HG02938 (cell line): ENCODE measurements around the gene ZNF493.

ENCODE experiments used
- ATAC-seq: cut with Tn5 transposase; IDR thresholded peaks from one replicate; pipeline ENCODE4 v1.9.1; 2021; ENCODE audit warnings: mild to moderate bottlenecking, moderate library complexity; ENCODE audit not compliant: unreplicated experiment

ZNF493 gene

DNA sequence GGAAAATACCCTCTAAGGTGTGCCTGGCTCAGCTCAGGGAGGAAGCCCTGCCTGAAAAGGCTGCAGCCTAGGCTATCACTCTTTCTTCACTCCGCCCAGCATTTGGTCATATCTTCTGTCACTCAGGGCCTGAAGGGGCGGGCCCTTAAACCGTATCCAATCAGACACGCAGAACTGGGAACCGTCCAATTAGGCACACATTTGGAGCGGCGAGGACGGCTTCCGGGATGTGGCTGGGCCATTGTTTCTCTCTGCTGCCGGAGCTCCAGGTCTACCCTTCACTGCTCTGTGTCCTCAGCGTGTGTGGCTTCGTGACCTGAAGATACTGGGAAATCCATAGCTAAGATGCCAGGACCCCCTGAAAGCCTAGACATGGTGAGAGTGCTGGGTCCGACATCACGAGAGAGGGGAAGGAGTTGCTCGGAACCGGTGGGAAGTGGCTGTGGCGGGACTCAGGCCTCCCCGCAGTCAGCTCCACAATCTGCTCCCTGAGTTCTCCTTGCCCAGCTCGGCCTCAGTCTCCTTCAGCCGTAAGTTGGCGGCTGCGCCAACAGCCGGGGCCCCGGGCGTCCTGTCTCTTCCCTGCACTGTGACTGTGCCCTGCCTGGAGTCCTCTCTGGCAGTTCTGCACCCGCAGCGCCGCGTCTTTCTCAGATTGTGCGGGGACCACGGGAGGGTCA, at the start of gene ZNF493:
ZNF493 (plus strand) TSS at position 241 of the 680 bp plus-strand sequence; CDS start at position 346, 105 bp downstream.
- peak; percentile 99 for ATAC-seq

DNA sequence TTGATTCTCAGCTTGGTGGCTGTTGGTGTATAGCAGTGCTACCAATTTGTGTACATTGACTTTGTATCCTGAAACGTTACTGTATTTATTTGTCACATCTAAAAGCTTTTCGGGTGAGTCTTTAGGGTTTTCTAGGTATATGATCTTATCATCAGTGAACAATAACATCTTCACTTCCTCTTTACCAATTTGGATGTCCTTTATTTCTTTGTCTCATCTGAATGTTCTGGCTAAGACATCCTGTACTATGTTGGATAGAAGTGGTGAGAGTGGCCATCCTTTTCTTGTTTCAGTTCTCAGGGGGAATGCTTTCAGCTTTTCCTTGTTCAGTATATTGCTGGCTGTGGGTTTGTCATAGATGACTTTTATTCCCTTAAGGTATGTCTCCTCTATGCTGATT, 44.1 kb upstream of the ZNF493 start:
- no peak for ATAC-seq

DNA sequence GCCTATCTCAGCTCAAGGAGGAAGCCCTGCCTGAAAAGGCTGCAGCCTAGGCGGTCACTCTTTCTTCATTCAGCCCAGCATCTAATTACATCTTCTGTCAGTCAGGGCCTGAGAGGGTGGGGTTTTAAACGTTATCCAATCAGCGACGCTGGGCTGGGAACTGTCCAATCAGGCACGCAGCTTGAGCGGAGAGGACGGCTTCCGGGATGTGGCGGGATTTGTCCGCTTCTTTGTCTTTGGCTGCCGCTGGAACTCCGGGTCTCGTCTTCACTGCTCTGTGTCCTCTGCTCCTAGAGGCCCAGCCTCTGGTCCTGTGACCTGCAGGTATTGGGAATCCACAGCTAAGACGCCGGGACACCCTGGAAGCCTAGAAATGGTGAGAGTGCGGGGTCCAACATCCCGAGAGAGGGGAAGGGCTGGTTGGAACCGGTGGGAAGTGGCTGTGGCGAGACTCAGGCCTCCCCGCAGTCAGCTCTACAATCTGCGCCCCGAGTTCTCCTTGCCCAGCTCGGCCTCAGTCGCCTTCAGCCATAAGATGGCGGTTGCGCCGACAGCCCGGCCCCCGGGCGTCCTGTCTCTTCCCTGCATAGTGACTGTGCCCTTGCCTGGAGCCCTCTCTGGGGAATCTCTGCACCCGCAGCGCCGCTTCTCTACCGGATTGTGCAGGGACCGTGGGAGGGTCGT, 38.0 kb upstream of the ZNF493 start, which contains the start of gene ZNF738:
ZNF738 (plus strand) TSS at position 233 of the 684 bp plus-strand sequence; CDS start at position 374, 141 bp downstream.
- peak; percentile 94 for ATAC-seq

DNA sequence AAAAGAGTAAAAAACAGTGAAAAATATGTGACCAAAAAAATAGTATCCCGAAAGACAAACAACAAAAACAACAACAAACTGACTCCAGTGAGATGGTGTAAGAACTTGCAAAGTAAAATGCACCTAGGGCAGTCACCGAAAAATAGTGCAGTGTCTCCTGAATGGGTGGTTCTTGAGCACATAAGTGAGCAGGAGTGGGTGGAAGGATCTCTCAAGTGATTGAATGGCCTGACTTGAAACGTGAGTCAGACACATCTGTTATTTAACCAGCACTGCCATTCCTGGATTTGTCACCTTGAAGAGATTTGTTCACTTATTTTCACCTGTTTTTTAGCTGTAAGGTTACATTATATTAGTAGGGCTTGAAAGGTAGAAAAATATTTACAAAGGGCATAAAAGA, 34.6 kb upstream of the ZNF493 start:
- ATAC-seq: no peak

DNA sequence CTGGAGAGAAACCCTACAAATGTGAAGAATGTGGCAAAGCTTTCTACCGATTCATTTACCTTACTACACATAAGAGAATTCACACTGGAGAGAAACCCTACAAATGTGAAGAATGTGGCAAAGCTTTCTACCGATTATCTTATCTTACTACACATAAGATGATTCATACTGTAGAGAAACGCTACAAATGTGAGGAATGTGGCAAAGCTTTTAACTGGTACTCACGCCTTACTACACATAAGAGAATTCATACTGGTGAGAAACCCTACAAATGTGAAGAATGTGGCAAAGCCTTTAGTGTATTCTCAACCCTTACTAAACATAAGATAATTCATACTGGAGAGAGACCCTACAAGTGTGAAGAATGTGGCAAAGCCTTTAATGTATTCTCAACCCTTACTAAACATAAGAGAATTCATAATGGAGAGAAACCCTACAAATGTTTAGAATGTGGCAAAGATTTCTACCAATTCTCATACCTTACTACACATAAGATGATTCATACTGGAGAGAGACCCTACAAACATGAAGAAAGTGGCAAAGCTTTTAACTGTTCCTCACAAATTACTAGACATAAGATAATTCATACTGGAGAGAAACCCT, 12.9 kb upstream of the ZNF493 start:
- no peak for ATAC-seq

DNA sequence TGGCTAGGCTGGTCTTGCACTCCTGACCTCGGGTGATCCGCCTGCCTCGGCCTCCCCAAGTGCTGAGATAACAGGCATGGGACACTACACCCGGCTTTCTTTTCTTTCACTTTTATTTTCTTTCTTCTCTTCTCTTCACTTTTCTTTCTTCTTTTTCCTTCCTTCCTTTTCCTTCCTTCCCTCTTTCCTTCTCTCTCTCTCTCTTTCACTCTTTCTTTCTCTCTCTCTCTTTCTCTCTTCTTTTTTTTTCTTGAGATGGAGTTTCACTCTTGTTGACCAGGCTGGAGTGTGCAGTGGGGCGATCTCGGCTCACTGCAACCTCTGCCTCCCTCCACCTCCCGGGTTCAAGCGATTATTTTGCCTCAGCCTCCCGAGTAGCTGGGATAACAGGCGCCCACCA, 812 bp upstream of the ZNF493 start:
- no peak for ATAC-seq

DNA sequence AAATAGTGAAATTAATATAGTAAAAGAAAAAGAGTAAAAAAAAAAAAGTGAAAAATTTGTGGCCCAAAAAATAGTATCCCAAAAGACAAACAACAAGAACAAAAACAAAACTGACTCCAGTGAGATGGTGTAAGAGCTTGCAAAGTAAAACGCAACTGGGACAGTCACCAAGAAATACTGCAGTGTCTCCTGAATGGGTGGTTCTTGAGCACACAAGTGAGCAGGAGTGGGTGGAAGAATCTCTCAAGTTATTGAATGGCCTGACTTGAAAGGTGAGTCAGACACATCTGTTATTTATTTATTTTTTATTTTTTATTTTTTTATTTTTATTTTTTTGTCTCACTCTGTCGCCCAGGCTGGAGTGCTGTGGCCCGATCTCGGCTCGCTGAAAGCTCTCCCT, 1.9 kb downstream of the ZNF493 start:
- no peak for ATAC-seq

DNA sequence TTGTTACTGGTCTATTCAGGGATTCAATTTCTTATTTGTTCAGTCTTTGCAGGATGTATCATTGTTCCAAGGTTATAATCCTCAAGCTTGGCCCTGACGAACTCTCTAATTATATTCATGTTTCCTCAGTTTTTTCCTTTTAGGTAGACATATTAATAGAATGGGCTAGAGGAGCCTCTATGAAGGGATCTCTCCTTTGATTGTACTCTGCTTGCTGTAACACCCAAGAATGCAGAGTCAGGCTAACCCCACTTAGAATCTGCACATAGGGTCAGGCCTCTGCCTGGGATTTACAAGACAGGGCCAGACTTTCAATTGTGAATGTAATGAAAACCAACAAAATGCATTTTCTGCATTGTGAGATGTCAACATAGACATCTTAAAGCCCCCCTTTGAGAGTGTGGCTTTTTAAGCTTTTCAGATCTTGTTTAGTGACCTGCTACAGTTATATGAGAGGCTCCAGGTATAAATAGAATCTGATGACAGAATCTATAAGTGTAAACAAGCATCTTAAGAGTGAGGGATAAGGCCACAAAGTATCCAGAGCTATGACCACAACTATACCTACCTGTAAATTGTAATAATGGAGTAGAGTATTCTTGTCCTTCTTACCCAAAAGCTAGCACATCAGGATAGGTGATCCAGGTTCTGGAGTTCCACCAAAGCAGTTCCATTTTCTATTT, 5.5 kb downstream of the ZNF493 start:
- no peak for ATAC-seq

DNA sequence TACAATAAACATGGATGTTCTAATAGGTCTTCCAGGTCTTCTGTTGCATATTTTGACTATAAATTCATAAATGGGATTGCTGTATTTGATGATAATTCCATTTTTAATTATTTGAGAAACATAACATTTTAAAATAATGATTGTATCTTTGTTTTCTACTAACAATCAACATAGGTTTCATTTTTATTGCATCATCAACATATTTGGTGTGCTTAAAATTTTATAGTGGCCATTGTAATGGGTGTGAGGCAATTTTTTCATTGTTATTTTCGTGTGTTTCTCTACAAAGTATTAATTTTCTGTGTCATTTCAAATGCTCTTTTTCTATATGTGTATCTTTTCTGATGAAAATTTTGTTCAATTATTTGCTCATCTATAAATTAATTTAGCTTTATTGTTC, 13.2 kb downstream of the ZNF493 start:
- ATAC-seq: no peak

DNA sequence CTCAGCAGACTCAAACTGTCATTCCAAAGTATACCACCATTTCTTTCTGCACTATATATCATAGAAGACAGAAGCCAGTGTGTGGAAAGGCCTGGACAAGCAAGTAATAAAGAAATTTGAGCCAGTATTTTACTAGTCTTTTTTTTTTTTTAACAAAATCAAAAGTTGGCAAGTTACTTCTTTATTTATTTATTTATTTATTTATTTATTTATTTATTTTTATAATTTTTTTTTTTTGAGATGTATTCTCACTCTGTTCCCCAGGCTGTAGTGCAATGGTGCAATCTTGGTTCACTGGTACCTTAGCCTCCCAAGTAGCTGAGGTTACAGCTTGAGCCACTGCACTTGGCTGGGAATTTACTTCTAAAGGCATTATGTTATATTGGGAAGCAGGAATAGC, 25.3 kb downstream of the ZNF493 start:
- ATAC-seq: no peak

DNA sequence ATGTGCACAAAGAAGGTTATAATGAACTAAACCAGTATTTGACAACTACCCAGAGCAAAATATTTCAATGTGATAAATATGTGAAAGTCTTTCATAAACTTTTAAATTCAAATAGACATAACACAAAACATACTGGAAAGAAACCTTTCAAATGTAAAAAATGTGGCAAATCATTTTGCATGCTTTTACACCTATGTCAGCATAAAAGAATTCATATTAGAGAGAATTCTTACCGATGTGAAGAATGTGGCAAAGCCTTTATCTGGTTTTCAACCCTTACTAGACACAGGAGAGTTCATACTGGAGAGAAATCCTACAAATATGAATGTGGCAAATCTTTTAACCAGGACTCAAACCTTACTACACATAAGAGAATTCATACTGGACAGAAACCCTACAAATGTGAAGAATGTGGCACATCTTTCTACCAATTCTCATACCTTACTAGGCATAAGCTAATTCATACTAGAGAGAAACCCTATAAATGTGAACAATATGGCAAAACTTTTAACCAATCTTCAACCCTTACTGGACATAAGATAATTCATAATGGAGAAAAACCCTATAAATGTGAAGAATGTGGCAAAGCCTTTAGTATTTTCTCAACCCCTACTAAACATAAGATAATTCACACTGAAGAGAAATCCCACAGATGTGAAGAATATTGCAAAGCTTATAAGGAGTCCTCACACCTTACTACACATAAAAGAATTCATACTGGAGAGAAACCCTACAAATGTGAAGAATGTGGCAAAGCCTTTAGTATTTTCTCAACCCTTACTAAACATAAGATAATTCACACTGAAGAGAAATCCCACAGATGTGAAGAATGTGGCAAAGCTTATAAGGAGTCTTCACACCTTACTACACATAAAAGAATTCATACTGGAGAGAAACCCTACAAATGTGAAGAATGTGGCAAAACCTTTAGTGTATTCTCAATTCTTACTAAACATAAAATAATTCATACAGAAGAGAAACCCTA, 26.4 kb downstream of the ZNF493 start:
- no peak for ATAC-seq

DNA sequence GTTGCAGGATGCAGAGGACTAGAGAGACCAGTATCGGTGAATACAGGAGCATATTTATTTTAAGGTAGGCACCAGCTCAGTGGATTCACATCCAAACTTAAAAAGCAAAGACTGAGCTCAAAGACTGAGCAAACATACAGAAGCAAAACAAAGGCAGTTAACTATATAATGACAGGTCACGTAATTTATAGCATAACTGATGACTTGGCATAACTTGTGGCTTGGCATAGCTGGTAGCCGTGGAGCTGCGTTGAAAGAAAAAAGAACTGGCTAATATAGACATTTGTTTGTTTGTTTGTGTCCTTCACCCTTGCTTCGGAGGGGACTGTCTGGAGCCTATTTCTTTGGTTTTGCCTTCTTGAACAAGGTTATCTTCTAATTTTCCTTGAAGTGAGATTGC, 33.7 kb downstream of the ZNF493 start:
- no peak for ATAC-seq

DNA sequence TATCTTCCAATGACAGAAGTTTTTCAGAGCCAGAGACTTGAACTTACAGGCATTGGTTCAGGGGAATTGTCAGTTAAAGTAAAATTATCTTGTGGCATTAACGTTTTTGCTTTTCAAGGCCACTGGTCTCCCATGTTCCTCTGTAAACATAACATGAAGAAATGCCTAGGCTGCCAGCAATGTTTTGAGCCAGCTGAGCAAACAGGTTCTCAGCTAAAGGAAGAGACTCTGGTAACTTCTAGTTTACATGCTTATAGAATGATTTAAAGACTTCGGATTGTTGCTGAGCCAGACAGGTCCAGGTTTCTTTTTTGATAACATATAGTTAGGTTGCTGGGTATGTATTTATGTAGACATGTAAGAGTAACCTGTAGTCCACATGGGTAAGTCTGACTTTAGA, 35.7 kb downstream of the ZNF493 start:
- ATAC-seq: no peak

DNA sequence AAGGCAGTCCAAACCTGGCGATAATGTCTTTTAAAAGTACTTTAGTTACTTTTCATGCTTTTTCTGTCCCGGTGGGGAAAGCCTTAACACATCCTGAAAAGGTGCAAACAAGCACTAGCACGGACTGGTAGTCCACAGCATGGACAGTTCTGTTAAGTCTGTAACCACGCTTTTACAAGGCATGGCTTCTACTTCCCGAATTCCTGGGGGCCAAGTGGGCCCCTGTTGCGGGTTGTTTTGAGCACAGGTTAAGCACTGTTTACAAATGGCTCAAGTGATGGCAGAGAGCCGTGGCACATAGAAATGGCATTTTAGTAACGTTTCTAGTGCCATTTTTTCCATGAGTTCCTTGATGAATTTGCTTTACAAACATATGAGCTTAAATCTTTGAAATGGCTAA, 37.6 kb downstream of the ZNF493 start:
- no peak for ATAC-seq

DNA sequence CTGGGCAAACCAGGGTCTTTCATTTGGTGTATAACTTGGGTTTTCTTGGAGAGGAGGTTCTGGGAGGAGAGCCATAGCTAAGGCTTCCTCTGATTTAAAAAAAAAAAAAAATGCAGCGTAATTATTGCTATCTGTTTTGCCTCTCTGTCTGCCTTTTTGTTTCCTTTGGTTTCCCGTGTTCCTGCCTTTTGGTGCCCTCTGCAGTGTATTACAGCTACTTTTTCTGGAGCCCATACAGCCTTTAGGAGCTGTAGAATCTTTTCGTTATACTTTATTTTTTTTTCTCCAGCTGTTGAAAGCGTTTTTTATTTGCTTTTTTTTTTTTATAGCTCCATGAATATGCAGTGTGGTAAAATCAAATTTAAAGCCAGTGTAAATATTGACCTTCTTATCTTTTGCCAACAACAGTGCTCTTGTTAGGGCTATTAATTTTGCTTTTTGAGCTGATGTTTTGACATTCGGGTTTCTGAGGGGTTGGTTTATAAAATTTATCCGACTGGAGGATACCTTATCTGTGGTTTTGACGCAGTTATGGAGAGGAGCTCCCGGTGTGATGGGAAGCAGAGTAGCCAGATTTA, 38.1 kb downstream of the ZNF493 start:
- ATAC-seq: no peak

DNA sequence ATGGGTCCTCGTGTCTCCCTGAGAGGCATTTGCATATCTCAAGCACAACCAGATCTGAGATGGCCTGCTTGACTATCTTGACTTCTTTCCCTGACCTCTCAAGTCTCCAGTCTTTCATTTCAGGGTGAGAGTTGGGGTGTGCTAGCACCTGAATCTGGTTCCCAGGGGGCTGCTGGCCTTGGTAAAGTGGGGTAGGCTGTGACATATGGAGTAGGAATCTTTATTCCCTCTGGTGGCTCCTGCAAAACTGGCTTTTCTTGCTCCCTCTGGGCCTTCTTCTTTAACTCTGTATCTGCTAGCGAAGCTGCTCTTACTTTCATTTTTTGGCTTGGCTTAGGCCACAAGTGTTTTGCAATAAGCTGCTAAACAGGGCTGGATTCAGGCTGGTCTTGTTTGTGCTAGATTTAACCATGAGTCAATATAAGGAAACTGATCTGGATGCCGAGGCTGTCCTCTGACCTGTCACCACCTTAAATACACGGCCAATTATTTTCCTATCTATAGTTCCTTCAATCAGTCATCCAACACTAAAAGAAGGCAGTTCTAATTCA, 42.3 kb downstream of the ZNF493 start:
- no peak for ATAC-seq

DNA sequence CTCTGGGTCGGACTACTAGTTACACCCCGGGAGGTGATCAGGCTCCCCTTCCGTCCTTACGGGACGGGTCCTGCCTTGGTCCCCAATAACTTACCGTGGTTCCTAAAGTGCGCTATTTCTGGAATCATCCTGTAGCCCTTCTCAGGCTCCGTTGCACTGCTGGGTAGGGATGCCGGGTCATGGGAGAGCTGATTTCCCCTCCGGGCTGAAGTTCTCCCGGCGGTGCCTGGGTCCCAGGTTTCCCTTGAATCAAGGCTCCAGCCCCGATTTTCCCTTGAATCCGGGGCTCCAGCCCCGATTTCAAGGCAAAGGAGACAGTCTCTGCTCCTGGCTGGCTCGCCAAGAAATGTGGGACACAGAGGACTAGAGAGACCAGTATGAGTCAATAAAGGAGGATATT, 43.4 kb downstream of the ZNF493 start:
- no peak for ATAC-seq

DNA sequence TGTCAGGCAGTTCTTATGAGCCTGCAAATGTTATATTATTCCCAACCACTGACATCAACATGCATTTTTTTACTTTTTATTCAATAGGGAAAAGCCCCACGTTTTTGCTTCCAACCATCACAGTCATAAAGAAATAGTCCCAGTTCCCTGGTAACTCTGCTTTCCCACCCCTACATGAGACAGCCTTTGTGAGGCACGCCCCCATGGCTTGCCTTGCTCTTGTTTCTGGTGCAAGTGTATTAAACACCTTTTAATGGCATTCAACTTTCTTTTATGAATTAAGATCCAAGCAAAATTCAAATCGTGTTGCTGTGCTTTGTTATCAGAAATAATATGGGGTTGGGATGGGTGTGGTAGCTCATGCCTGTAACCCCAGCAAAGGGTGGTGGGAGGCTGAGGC, 54.3 kb downstream of the ZNF493 start:
- ATAC-seq: no peak

DNA sequence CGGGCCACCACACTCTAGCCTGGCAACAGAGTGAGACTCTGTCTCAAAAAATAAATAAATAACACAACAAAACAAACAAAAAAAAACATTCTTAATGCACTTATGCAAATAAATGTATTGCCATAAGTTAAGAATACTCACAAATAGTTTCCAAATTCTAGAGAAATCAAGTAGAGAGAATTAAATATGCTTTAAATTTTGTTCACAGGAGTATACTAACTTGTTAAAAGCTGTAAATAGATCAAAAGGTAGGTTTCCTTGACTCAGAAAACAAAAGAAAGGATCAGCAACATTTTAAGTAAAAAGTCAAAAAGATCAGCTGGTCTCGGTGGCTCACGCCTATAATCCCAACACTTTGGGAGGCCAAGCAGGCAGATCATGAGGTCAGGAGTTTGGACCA, 58.0 kb downstream of the ZNF493 start:
- no peak for ATAC-seq

DNA sequence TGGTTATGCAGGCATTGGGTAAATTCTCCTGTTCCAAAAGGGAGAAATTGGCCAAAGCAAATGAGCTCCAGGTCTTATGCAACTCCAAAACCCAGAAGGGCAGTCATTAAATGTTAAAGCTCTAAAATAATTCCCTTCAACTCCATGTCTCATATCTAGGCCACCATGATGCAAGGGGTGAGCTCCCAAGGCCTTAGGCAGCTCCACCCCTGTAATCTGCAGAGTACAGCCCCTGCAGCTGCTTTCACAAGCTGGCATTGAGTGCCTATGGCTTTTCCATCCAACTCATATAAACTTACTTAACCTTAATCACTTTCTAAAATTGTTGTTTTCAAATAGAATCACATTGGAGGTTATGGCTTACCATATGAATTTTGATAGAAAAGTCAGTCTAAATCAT, 63.8 kb downstream of the ZNF493 start:
- no peak for ATAC-seq
